CD4-positive, alpha-beta T cell treated with Interleukin-4 for 1 hour (primary cell): ENCODE measurements around the gene TPPP2.

ENCODE experiments used
- DNase-seq, 2 donors: peaks; one replicate each; pipeline ENCODE4 v3.0.0-alpha.2; 2020 to 2022

TPPP2 gene

GRCh38 chr14:21081521-21082142 lies 51.6 kb downstream of the TPPP2 start:
- DNase-seq: no peak
